OCI-LY7 (cell line): ENCODE measurements around the gene CFAP97D2. TPM values are rescaled to one million over a fixed set of nuclear protein-coding genes. Genes with fewer than 3 reads are reported as not detected.
A peak's percentile ranks its signal among the peaks of the same experiment; 100 is the strongest.

Experiments used
- BruUV-seq: library from RNA; stranded (reverse); fragments of 400-500 nt; replicated peaks from 2 replicates; lab custom pipeline; 2021; lab: Mats Ljungman, UMichigan
- CTCF ChIA-PET: fragments of 300-600 bp; sonication (Branson Sonifier 250); formaldehyde crosslinking; loops from one replicate; lab custom pipeline; 2022; ENCODE audit warnings: antibody characterized with exemption; ENCODE audit not compliant: unreplicated experiment; lab: Charles Lee
- POLR2A ChIA-PET: fragments of 300-600 bp; sonication (Branson Sonifier 250); formaldehyde crosslinking; loops from one replicate; lab custom pipeline; 2022; ENCODE audit warnings: antibody characterized with exemption; lab: Charles Lee
- DNase-seq: peaks from one replicate; pipeline ENCODE4 v3.0.0-alpha.2; 2015; ENCODE audit warnings: low spot score
- H2AFZ ChIP-seq: fragments of 200-600 bp; sonication (generic), shearing (Covaris generic); 2 replicates; pipeline ENCODE4 v1.6.1; 2014; ENCODE audit warnings: mild to moderate bottlenecking, antibody characterized with exemption, low read length, moderate library complexity
- H3K27ac ChIP-seq: fragments of 200-600 bp; sonication (generic); 2 replicates; pipeline ENCODE4 v1.5.1; 2014; ENCODE audit warnings: mixed run types, low read depth, mild to moderate bottlenecking, moderate library complexity, low read length, inconsistent platforms; ENCODE audit not compliant: poor library complexity, severe bottlenecking
- H3K36me3 ChIP-seq: fragments of 200-600 bp; sonication (generic); 2 replicates; pipeline ENCODE4 v1.6.1; 2014; ENCODE audit warnings: mild to moderate bottlenecking, antibody characterized with exemption, low read length, moderate library complexity, mixed read lengths; ENCODE audit not compliant: insufficient read depth
- H3K4me1 ChIP-seq: fragments of 200-600 bp; sonication (generic); 2 replicates; pipeline ENCODE4 v1.5.1; 2014; ENCODE audit warnings: mild to moderate bottlenecking, low read length; ENCODE audit not compliant: insufficient read depth, poor library complexity, severe bottlenecking
- H3K4me2 ChIP-seq: fragments of 200-600 bp; sonication (generic); 2 replicates; pipeline ENCODE4 v1.6.1; 2014; ENCODE audit warnings: mild to moderate bottlenecking, low read length
- H3K4me3 ChIP-seq: fragments of 200-600 bp; sonication (generic); 2 replicates; pipeline ENCODE4 v1.5.1; 2014; ENCODE audit warnings: mild to moderate bottlenecking, low read depth, low read length; ENCODE audit not compliant: poor library complexity, severe bottlenecking
- H3K79me2 ChIP-seq: fragments of 200-600 bp; sonication (generic); 2 replicates; pipeline ENCODE4 v1.6.1; 2016; ENCODE audit warnings: low read depth, mild to moderate bottlenecking, low read length, moderate library complexity, mixed read lengths; ENCODE audit not compliant: insufficient read depth
- H3K9me2 ChIP-seq: fragments of 200-600 bp; sonication (generic); 2 replicates; pipeline ENCODE4 v1.6.1; 2016; ENCODE audit warnings: mild to moderate bottlenecking, low read length, mixed read lengths; ENCODE audit not compliant: insufficient read depth
- H3K9me3 ChIP-seq: fragments of 200-600 bp; sonication (generic); 2 replicates; pipeline ENCODE4 v1.6.1; 2014; ENCODE audit warnings: mild to moderate bottlenecking, mixed run types, low read length, mixed read lengths
- H4K20me1 ChIP-seq: fragments of 200-600 bp; sonication (generic); 2 replicates; pipeline ENCODE4 v1.6.1; 2014; ENCODE audit warnings: mild to moderate bottlenecking, antibody characterized with exemption, low read length, moderate library complexity, mixed read lengths; ENCODE audit not compliant: insufficient read depth
- CTCF ChIP-seq: fragments of 200-600 bp; sonication (generic); conservative IDR thresholded peaks from 2 replicates; pipeline ENCODE4 v1.5.1; 2014; ENCODE audit warnings: mild to moderate bottlenecking, antibody characterized with exemption, low read length, moderate library complexity, mixed read lengths
- EZH2phosphoT487 ChIP-seq: fragments of 200-600 bp; sonication (generic); IDR thresholded peaks from 2 replicates; pipeline ENCODE4 v1.6.1; 2018; ENCODE audit warnings: low read depth, borderline replicate concordance, mild to moderate bottlenecking, mixed run types, antibody characterized with exemption, low read length, moderate library complexity, mixed read lengths
- intact Hi-C: fragments of 100-400 bp; cut with micrococcal nuclease; formaldehyde crosslinking; loops from one replicate; pipeline ENCODE4 v1.10.0; 2022; ENCODE audit not compliant: unreplicated experiment
- total RNA-seq, 2 experiments: library from RNA; depleted of rRNA in 1 of 2; stranded (reverse); fragments of >200 nt in 1 of 2; shearing (Covaris generic) in 1 of 2; gene quantifications; 2 replicates each; pipeline ENCODE4 v1.2.3, GENCODE V29; 2014 to 2022

CFAP97D2 gene
- total RNA-seq, 2 experiments from 2014 or later: not detected

GRCh38 chr13:114234645-114235421 is 55.8 kb downstream of the CFAP97D2 start, which contains the start of gene CDC16:
Gene CDC16, plus strand, starts transcription at chr13:114234897. Its CDS starts 188 bp downstream, at chr13:114235085.
- Histone ChIP-seq H3K36me3 (peaks cover 32% of the 10 kb centered on the region), H3K4me2 (peak within 1 kb of the TSS; percentile 98), H2AFZ (peak within 1 kb of the TSS; percentile 99), H3K27ac (peak within 1 kb of the TSS; percentile 64), H4K20me1 (0 out of 2 replicates have a peak, but pooled peaks cover 4% of the 10 kb centered on the region), H3K4me3 (peak within 1 kb of the TSS; percentile 80), H3K9me2 (no peaks in the 10 kb centered on the region), H3K4me1 (peaks cover 16% of the 10 kb centered on the region), H3K79me2 (peaks cover 22% of the 10 kb centered on the region), H3K9me3 (no peaks in the 10 kb centered on the region)
- TF ChIP-seq CTCF: no peak
- intact Hi-C loops: loop anchor here (2.0 kb wide), 1 partner anchor 46 kb away; the partner anchor contains the start of gene UPF3A
- ChIA-PET POLR2A (interaction anchor here (0.9 kb wide), 1 partner anchor 44 kb away, joined by 3 read pairs; no protein-coding TSS in a partner anchor), CTCF (no interaction called here)
- peak; percentile 88 for DNase-seq
- BruUV-seq: no TSS peak

DNA sequence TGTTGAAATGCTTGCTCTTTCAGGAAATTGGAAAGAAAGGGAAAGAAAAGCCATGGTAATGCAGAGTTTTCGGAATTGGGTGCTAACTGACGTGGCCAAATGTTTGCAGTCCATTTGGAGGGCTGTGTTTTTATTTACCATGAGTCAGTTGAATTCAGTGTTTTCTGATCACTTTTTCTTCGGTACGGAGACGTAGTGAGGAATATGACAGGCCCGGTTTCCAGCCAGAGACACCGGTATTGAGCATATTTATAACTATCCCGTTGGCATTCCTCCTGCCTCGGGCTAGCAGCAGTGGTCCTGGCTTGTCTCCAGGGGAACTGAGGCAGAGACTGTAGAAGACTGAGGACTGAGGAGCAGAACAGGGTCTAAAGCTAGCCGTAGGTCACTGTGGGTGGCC is 56.6 kb downstream of the CFAP97D2 start:
- CTCF ChIA-PET: no interaction called here
- Histone ChIP-seq H3K27ac (peak overlapping the region; percentile 64), H3K9me3 (no peaks in the 10 kb centered on the region), H4K20me1 (0 out of 2 replicates have a peak, but pooled peaks cover 4% of the 10 kb centered on the region), H3K79me2 (peaks cover 22% of the 10 kb centered on the region), H3K4me3 (peak overlapping the region; percentile 80), H2AFZ (no peak overlapping the region; the same call in 1 of the 2 replicates), H3K9me2 (no peaks in the 10 kb centered on the region), H3K4me1 (peaks cover 16% of the 10 kb centered on the region), H3K36me3 (peaks cover 40% of the 10 kb centered on the region), H3K4me2 (peak overlapping the region; percentile 98)
- no peak for DNase-seq
- no TSS peak for BruUV-seq
- intact Hi-C loops: loop anchor here (2.0 kb wide), 1 partner anchor 45 kb away; the partner anchor contains the start of gene UPF3A
- TF ChIP-seq EZH2phosphoT487 (no peak), CTCF (no peak)
- POLR2A ChIA-PET: interaction anchor here (0.9 to 1.4 kb wide), 4 partner anchors 9 to 44 kb away, joined by 3 to 5 read pairs (median 4); no protein-coding TSS in a partner anchor
